HG03378 (cell line): ENCODE results near the gene TSPAN5.

Source experiments
- ATAC-seq: cut with Tn5 transposase; IDR thresholded peaks from one replicate; pipeline ENCODE4 v1.9.1; 2021; ENCODE audit warnings: mild to moderate bottlenecking, moderate library complexity; ENCODE audit not compliant: unreplicated experiment

Gene TSPAN5

DNA sequence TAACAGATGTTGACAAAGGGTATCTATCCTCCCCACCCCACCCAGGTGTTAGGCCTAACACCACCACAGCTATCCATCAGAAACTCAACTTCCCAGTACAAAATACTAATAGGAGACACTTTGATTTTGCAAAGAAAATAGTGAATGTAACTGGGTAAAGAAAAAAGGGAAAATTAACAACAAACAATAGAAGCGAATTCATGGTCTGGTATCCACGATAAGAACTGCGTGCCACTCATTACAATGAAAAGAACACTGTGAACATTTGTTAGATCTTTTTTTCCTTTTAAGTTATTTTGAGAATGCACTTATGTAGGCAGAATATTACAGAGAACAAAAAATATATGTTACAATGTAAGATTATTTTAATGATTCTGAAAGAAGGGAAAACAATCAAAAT is 12.0 kb downstream of the TSPAN5 start:
- no peak for ATAC-seq

- ATAC-seq: no peak
Measured at GRCh38 chr4:98645527-98645926, 12.9 kb downstream of the TSPAN5 start.

DNA sequence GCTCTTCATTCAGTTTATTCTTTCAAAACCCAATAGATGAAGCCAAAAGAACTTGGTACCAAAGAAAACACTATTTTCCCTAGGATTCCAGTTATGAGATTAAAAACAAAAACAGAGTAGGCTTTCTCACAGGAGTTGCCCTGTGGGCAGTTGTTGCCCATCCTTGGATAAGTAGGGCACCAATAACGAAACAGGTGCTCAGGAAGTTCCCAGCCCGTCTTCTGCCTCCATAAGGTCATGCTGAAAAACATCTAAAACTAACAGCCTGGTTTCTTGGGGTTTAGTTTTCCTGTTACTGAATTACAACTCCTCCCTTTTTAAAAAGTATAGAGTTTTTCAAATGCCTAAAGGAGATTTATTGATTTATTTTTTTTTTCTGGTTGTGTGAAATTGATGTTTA is 14.7 kb downstream of the TSPAN5 start:
- no peak for ATAC-seq

DNA sequence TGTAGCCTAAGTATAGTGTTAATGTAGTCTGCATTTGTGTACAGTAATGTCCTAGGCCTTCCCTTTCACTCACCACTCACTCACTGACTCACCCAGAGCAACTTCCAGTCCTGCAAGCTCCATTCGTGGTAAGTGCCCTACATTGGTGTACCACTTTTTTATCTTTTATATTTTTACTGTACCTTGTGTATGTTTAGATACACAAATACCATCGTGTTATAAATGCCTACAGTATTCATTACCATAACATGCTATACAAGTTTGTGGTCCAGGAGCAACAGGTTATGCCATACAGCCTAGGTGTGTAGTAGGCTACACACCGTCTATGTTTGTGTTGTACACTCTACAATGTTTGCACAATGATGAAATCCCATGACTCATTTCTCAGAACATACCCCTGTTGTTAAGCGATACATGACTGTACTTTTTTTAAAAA is 15.4 kb downstream of the TSPAN5 start:
- no peak for ATAC-seq

- no peak for ATAC-seq
Measured at GRCh38 chr4:98641906-98642668, 16.3 kb downstream of the TSPAN5 start.

- ATAC-seq: no peak
Measured at GRCh38 chr4:98641376-98641775, 17.0 kb downstream of the TSPAN5 start.

DNA sequence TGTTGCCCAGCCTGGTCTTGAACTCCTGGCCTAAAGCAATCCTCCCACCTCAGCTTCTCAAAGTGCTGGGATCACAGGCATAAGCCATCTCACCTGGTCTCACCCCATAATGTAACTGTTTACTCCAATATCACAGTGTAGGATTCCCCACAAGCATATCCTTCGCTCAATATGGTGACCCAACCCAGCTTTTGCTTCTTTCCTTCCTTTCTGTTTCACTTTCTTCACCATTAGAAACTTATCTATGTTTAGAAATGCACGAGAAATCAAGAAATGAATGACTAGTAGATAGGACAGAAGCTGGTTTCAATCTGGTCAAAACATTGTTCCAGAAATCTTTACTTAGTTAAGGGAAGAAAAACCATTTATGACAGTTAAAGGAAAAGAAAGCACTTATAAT is 18.9 kb downstream of the TSPAN5 start:
- ATAC-seq: peak; percentile 87

- ATAC-seq: no peak
Measured at GRCh38 chr4:98639108-98639507, 19.3 kb downstream of the TSPAN5 start.

DNA sequence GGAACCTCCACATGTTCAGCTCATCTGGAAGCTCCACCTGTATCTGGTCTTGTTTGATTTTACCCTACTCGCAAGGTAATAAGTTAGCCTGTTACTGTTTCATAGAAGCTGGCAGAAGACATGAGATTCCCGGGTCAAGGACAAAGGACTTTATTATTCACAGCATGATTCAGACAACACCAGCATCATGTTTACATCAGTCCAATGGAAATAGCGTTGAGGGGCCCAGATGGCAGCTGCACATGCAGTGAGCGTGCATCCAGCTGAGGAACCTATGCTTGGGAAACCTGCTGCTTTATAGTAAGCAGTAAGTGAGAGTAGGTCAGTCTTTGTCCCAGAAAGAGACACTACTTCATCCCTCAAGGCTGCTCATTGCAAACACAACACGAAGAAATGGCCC is 19.8 kb downstream of the TSPAN5 start:
- ATAC-seq: no peak

DNA sequence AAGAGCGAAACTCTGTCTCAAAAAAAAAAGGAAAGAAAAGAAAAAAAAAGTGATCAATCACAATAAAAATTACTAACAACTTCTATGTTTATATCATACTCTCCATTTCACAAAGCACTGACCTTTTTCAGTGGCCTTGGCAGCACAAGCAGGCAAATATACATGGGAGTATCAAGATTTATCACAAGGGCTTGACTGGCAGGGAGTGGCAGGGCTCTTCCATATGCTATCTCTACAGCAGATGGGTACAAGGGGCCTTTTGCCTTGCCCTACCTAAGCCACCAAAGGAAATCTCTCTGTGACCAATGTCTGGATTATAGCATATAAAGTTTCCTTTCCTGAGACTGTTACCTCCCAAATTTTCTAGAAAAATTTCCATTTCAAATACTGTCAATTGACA is 24.4 kb downstream of the TSPAN5 start:
- no peak for ATAC-seq

DNA sequence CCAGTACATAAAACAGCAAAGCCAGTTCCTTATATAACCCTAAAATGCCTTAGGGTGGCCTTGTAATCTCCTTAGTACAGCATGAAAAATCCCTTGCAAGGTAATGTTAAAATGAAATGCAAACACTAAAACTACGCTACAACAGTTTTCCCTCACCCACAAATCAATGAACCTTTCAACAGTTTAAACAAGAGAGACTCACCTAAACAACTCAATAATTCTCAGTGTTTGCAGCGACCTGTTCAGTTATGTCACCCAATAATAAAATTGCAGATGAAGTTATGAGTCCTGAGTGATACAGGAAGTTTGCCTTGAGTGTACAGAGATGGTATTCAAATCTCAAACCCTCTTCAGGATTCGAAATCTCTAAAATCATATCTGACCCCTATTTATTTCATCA is 25.3 kb downstream of the TSPAN5 start:
- no peak for ATAC-seq

DNA sequence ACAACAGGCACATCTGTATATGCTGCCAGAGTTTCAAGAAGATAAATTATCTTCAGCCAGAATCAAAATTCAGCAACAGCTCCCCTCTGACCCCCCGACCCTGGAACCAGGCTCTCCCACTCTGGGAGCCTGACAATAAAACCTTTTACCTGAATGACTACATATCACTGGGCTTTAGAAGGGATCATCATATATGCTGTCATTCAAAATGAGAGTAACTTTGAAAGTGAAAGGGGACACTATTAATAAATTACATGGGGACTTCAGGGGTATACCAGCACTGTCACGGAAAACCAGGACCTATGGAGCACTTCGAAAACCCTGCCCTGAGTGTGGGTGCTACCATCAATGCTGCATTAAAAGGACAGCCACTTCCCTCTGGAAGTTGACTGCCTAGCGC is 26.2 kb downstream of the TSPAN5 start:
- ATAC-seq: no peak

GRCh38 chr4:98631506-98631905 is 26.9 kb downstream of the TSPAN5 start:
- no peak for ATAC-seq

GRCh38 chr4:98630737-98631454 is 27.5 kb downstream of the TSPAN5 start:
- no peak for ATAC-seq

DNA sequence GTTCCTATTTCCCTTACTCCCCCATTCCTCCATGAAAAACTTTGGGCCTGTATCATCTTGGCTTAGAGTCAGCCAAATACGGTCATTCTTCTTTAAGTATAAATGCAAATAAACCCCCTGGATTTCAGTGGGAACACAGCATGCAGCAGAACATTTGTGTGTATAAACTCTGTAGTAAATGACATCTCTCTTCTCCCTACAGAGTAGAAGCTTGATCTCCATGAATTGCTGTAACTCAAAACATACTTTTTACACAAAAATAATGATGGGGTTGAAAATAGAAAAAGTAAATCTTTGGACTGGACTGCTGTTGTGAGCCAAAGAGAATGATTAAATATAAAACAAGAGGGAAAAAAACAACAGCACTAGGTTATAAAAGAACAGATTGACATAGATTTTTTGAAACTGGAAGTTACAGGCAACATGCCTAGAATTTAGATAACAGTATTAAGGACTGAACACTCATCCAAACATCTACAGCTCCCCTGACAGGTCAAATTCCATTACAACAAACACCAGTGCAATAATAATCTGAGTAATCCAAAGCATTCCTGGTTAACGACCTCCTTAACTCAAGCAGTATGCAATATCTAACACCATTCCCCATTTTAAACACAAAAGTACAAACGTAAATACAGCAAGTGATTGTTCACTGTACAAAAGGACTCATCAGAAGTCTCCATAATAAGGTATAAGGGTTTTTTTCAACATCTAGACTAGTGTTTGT is 30.7 kb downstream of the TSPAN5 start:
- ATAC-seq: no peak

DNA sequence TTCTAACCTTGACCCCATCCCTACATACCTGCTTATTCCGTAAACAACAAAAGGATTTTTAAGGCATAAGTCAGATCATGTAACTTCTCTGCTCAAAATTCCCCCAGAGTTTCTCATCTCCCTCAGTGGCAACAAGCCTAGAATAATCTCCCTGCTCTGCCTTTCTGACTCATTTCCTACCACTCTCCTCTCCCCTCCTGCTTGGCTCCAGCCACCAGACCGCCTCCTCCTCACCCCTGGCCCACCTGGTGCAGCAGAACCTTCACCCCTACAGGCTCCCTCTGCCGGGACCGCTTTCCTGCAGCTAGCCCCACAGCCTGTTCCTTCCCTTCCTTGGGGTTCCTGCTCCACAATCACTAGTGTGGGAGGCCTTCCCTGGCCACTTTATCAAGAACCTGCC is 32.1 kb downstream of the TSPAN5 start:
- ATAC-seq: no peak

GRCh38 chr4:98625920-98626319 is 32.5 kb downstream of the TSPAN5 start:
- no peak for ATAC-seq

- no peak for ATAC-seq
Measured at GRCh38 chr4:98625399-98625798, 33.0 kb downstream of the TSPAN5 start.

DNA sequence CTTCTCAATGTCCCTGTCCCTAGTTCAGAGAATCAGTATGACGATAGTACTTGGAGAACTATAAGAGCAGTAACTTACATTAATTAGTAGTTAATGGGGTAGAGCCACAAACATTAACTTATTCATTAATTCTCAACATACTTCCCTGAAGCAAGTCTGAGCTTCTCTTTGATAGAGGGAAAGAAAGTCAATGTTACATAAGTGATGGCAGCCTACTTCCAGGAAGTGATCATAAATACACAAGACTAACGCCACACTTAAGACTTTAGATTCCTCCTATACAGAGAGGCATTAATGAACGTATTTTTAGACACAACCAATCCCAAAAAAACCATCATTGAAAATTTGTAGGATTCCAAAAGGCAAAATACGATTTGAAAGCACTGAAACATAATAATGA is 33.8 kb downstream of the TSPAN5 start:
- no peak for ATAC-seq

DNA sequence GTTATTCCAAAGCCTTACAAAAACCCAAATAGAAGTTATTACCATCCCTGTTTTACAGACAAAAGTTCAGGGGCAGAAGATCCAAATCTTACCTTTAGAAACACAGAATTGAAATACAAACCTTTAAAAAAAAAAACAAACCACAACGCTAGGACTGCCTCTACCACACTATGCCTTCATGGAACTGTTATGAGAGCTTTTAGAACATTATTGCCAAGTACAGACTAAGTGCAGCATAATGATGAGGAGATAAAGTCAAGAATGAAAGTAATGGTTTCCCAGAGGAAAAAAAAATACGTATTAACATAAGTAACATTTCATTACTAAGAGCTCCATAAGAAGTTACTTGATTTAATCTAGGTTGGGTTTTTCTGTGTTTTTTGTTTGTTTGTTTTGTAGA is 34.3 kb downstream of the TSPAN5 start:
- no peak for ATAC-seq

DNA sequence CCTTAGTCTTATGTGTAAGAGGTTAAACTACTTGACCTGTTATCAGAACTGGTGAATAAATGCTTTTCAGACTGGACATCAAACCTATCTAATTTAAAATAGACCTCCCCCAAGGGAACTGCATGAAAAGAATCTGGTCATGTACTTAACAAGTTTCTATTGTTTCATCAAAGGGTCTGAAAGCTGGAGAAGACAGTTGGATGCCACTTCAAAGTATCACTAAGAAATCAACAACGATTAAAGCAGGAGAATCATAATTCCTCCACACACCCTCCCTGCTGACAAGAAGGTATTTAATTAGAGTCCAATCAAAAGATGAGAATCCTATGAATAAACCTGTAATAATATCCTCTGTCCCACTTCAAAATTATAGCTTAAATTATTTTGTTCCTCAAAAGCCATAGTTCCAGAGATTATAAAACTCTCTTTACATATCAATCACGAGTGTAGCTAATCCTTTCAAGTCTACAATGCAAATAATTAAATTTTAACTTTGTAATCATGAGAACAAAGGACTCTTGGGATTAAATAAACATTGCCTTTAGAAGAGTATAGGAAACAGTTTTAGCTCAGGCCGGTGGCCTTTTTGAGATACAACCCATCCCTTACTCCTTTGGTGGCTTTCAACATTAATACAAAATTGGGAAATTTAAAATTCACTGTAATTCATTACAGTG is 35.1 kb downstream of the TSPAN5 start:
- no peak for ATAC-seq
